Activated naive CD8-positive, alpha-beta T cell treated with anti-CD3 and anti-CD28 coated beads for 36 hours (primary cell): ENCODE measurements around the gene FAM32A. TPM values are rescaled to one million over a fixed set of nuclear protein-coding genes. Genes with fewer than 3 reads are reported as not detected.

Experiments used
- DNase-seq: peaks from one replicate; pipeline ENCODE4 v3.0.0; 2021
- H3K27ac Mint-ChIP-seq: one replicate; pipeline ENCODE4 v1.8.0; 2022; ENCODE audit warnings: mild to moderate bottlenecking, moderate library complexity, mixed read lengths
- H3K27me3 Mint-ChIP-seq: one replicate; pipeline ENCODE4 v1.8.0; 2022; ENCODE audit warnings: mild to moderate bottlenecking, mixed read lengths
- H3K36me3 Mint-ChIP-seq: one replicate; pipeline ENCODE4 v1.8.0; 2021; ENCODE audit warnings: mild to moderate bottlenecking, mixed read lengths
- H3K4me1 Mint-ChIP-seq: one replicate; pipeline ENCODE4 v1.8.0; 2021; ENCODE audit warnings: mixed read lengths
- H3K4me3 Mint-ChIP-seq: one replicate; pipeline ENCODE4 v1.8.0; 2022; ENCODE audit warnings: mild to moderate bottlenecking, moderate library complexity, mixed read lengths
- H3K9me3 Mint-ChIP-seq: one replicate; pipeline ENCODE4 v1.8.0; 2022; ENCODE audit warnings: mixed read lengths
- total RNA-seq, 2 experiments: library from RNA; stranded (reverse); gene quantifications; one replicate each; pipeline ENCODE4 v1.2.3, GENCODE V29; 2021

Gene FAM32A
- total RNA-seq, 2 experiments from 2014 or later = 65.0 to 66.3 TPM

GRCh38 chr19:16234552-16235445, 49.6 kb downstream of the FAM32A start:
- Mint-ChIP-seq H3K4me3 (no peak overlapping the region), H3K4me1 (peaks cover 37% of the 10 kb centered on the region), H3K27me3 (no peaks in the 10 kb centered on the region), H3K27ac (no peak overlapping the region), H3K9me3 (peaks cover 11% of the 10 kb centered on the region), H3K36me3 (peaks cover 45% of the 10 kb centered on the region)
- no peak for DNase-seq

- peaks cover 11% of the 10 kb centered on the region for H3K9me3 Mint-ChIP-seq
- peak overlapping the region; percentile 11 for H3K4me3 Mint-ChIP-seq
- H3K27me3 Mint-ChIP-seq = no peaks in the 10 kb centered on the region
- peaks cover 37% of the 10 kb centered on the region for H3K4me1 Mint-ChIP-seq
- peak overlapping the region; percentile 28 for H3K27ac Mint-ChIP-seq
- DNase-seq = no peak
- peaks cover 44% of the 10 kb centered on the region for H3K36me3 Mint-ChIP-seq
These were observed 50.8 kb downstream of the FAM32A start for GRCh38 chr19:16235811-16236652.

Other genes with a start within 250 kb of the FAM32A start
- not detected for gene OR10H4, start 236.4 kb upstream of the FAM32A start, total RNA-seq
- 100 to 1,000 TPM; 203 to 204 TPM for gene TPM4, start 108.9 kb upstream of the FAM32A start, total RNA-seq
- gene RAB8A, start 73.5 kb upstream of the FAM32A start, total RNA-seq = 100 to 1,000 TPM; 168 to 169 TPM
- gene HSH2D, start 41.7 kb upstream of the FAM32A start, total RNA-seq = 10 to 100 TPM; 29.6 to 29.8 TPM
- not detected for gene CIB3, start 11.9 kb upstream of the FAM32A start, total RNA-seq
- gene AP1M1, start 12.5 kb downstream of the FAM32A start, total RNA-seq = 10 to 100 TPM; 90.7 to 97.2 TPM
- under 1 TPM; 0.18 to 0.23 TPM for gene KLF2, start 139.4 kb downstream of the FAM32A start, total RNA-seq